Esophagus (tissue), 2 donors: ENCODE data around the gene SAG. TPM values are rescaled to one million over a fixed set of nuclear protein-coding genes. Genes with fewer than 3 reads are reported as not detected.

Experiments used
- H3K27ac ChIP-seq, 2 donors: one replicate each; pipeline ENCODE4 v1.5.1; 2013; ENCODE audit warnings: low read depth in 2 of 2, mild to moderate bottlenecking in 2 of 2, inconsistent platforms in 1 of 2, low read length in 1 of 2, moderate library complexity in 1 of 2
- H3K27me3 ChIP-seq, 2 donors: one replicate each; pipeline ENCODE4 v1.6.1; 2013; ENCODE audit warnings: low read length in 2 of 2, control low read depth in 1 of 2, mild to moderate bottlenecking in 1 of 2; ENCODE audit not compliant: insufficient read depth in 2 of 2, control insufficient read depth in 1 of 2
- H3K36me3 ChIP-seq, 2 donors: one replicate each; pipeline ENCODE4 v1.6.1; 2013; ENCODE audit warnings: low read length in 1 of 2; ENCODE audit not compliant: control insufficient read depth in 2 of 2, insufficient read depth in 2 of 2
- H3K4me1 ChIP-seq, 2 donors: one replicate each; pipeline ENCODE4 v1.6.1; 2013; ENCODE audit warnings: low read length in 1 of 2; ENCODE audit not compliant: control insufficient read depth in 2 of 2, insufficient read depth in 2 of 2
- H3K4me3 ChIP-seq, 2 donors: one replicate each; pipeline ENCODE4 v1.5.1; 2013; ENCODE audit warnings: low read length in 2 of 2, mild to moderate bottlenecking in 2 of 2, low read depth in 1 of 2, moderate library complexity in 1 of 2
- H3K9me3 ChIP-seq, 2 donors: one replicate each; pipeline ENCODE4 v1.6.1; 2013; ENCODE audit warnings: mild to moderate bottlenecking in 2 of 2, low read depth in 1 of 2, low read length in 1 of 2, moderate library complexity in 1 of 2; ENCODE audit not compliant: control insufficient read depth in 2 of 2, insufficient read depth in 1 of 2
- WGBS, 2 donors: extraction: QIAGEN DNeasy Blood & Tissue Kit; methylation state at CpG; one replicate each; pipeline ENCODE4 v1.1.7; 2013; 5-methylcytosine and 5-hydroxymethylcytosine counted together
- polyA plus RNA-seq, 2 donors: library from polyadenylated mRNA; stranded (reverse); fragments of 200-250 nt; gene quantifications; one replicate each; pipeline ENCODE4 v1.2.3, GENCODE V29; 2013
- donor health status: healthy with polysubstance abuse.
- donor health status: Bipolar disorder and iron deficiency.

Gene SAG
- polyA plus RNA-seq, 2 donors, result not detected

DNA sequence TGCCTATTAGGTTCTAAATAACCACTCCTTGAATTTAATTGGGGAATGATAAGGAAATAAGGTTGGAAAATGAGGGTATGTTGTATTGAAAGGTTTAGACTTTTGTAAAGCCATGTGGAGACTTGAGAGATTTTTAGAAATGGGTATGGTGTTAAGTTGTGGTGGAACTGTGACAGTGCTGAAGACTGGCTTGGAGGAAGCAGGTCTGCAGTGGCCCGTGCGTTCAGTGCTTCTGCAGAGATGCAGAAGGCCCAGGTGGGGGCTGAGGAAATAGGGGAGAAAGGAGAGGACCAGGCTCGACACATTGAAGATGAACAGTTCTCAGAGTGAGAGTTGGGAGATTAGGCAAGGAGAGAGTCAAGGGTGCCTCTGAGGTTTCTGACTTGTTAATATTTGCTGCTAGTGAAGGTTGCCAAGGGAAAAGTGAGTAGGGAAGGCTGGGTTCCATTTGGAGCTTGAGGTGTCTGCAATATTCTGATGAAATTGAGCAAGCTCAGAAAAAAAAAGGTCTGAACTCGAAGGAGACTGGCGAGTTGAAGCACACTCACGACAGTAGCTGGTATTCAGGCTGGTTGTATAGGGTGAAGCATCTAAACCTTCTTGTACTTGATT lies 25.5 kb upstream of the SAG start:
- Histone ChIP-seq H3K27me3 (no peaks in the 10 kb centered on the region), H3K4me1 (no peaks in the 10 kb centered on the region), H3K27ac (no peak overlapping the region), H3K36me3 (peaks cover 17 to 19% of the 10 kb centered on the region in 2 donors), H3K4me3 (no peak overlapping the region), H3K9me3 (no peaks in the 10 kb centered on the region)
- WGBS, 2 donors, result 92 to 94% methylated on average over 6 of the region's 6 CpGs

DNA sequence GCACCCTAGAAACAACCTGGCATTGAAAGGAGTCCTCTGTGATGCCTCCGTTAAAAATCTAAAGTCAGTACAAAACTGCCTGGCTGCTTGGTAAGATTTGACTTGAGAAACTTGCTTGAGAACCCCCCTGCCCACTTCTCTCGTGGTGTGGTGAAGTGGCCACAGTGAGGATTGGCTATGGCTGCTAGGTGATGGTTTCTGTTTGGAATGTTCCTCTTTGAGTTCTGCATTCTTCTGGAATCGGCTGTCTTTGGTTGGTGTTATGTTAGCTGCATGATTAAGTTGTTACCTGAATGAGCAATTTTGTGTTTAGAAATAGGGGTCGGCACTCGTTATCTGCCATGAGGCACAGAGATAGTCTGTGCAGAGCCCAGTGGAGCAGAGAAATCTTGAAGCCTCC lies 21.7 kb upstream of the SAG start:
- 87 to 88% methylated on average over 5 of the region's 5 CpGs for WGBS, 2 donors
- Histone ChIP-seq H3K9me3 (no peaks in the 10 kb centered on the region), H3K27me3 (no peaks in the 10 kb centered on the region), H3K4me1 (no peaks in the 10 kb centered on the region), H3K27ac (no peak overlapping the region), H3K4me3 (no peak overlapping the region), H3K36me3 (peaks cover 21 to 38% of the 10 kb centered on the region in 2 donors)

GRCh38 chr2:233287871-233288270 lies 19.7 kb upstream of the SAG start:
- H3K27me3 ChIP-seq, result no peaks in the 10 kb centered on the region
- H3K36me3 ChIP-seq, result peaks cover 29 to 51% of the 10 kb centered on the region in 2 donors
- no peak overlapping the region for H3K27ac ChIP-seq
- H3K9me3 ChIP-seq, result no peaks in the 10 kb centered on the region
- 95 to 98% methylated on average over 6 of the region's 6 CpGs for WGBS, 2 donors
- H3K4me1 ChIP-seq, result no peaks in the 10 kb centered on the region
- no peak overlapping the region for H3K4me3 ChIP-seq

- WGBS, 2 donors, result 76 to 82% methylated on average over 5 of the region's 5 CpGs
These were observed 19.0 kb upstream of the SAG start for GRCh38 chr2:233288663-233289062.

GRCh38 chr2:233289648-233290047 lies 18.0 kb upstream of the SAG start:
- Histone ChIP-seq H3K9me3 (no peaks in the 10 kb centered on the region), H3K27me3 (no peaks in the 10 kb centered on the region), H3K4me3 (no peak overlapping the region), H3K27ac (no peak overlapping the region), H3K4me1 (no peaks in the 10 kb centered on the region), H3K36me3 (peaks cover 35 to 67% of the 10 kb centered on the region in 2 donors)
- WGBS, 2 donors, result 84 to 86% methylated on average over 12 of the region's 12 CpGs

More at GRCh38 chr2:233288663-233289062, 19.0 kb upstream of the SAG start:
- Histone ChIP-seq H3K27ac (no peak overlapping the region), H3K36me3 (peaks cover 33 to 57% of the 10 kb centered on the region in 2 donors), H3K4me1 (no peaks in the 10 kb centered on the region), H3K4me3 (no peak overlapping the region), H3K27me3 (no peaks in the 10 kb centered on the region), H3K9me3 (no peaks in the 10 kb centered on the region)

DNA sequence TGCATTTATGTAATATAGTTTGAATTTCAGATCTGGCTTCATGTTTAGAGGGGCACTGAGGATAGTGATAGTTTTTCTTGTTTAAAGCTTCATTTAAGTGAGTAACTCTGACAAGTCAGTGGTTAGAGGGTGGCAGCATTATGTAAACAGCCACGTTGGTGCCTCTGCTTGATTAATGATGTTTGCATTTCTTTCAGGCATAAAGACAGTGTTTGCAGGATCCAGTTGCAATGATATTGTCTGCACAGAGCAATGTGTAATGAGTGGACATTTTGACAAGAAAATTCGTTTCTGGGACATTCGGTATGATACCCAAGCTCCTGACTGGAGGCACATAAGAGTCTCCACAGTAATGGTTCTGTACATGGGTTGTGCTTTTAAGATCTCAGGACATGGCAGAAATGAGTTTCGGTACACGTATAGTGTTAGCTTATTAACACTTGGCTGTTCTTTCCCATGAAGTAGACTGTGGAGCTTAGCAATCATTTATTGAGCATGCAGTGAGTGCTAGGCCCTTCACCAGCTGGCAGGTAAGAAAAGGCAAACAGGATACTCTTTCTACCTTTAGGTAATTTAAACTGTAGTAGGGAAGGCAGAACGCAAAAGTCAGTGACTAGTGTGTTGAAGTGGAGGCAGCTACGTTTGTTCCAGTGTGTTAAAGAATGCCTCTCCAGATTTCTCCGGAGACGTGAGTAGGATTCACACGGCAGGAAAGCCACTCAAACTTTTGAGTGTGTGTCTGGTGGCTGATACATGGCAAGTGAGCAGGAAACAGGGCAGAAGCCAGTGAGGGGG lies 17.4 kb upstream of the SAG start:
- Histone ChIP-seq H3K4me3 (no peak overlapping the region), H3K27me3 (no peaks in the 10 kb centered on the region), H3K4me1 (no peaks in the 10 kb centered on the region), H3K9me3 (no peaks in the 10 kb centered on the region), H3K36me3 (peaks cover 38 to 69% of the 10 kb centered on the region in 2 donors), H3K27ac (no peak overlapping the region)
- 79 to 80% methylated on average over 10 of the region's 10 CpGs for WGBS, 2 donors

DNA sequence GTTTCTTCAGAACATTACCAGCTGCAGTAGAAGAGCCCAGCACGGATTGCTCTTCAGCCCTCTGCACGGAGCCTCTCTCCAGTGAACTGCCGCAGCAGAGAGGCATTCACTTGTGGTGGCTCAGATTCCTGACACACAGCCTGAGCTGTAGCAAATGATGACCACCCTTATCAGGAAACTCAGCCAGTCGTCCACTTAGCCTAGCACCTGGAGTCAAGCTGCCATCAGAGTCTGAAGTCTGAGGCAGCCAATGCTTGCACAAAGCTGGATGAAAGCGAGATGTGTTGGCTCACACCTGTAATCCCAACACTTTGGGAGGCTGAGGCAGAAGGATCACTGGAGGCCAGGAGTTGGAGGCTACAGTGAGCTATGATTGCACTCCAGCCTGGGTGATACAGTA lies 11.7 kb upstream of the SAG start:
- no peaks in the 10 kb centered on the region for H3K27me3 ChIP-seq
- no peak overlapping the region for H3K4me3 ChIP-seq
- H3K36me3 ChIP-seq, result peaks cover 24 to 41% of the 10 kb centered on the region in 2 donors
- 89% methylated on average over 5 of the region's 5 CpGs for WGBS, 2 donors
- H3K9me3 ChIP-seq, result no peaks in the 10 kb centered on the region
- H3K27ac ChIP-seq, result no peak overlapping the region
- H3K4me1 ChIP-seq, result no peaks in the 10 kb centered on the region

- WGBS, 2 donors, result 71 to 74% methylated on average over 7 of the region's 7 CpGs
- H3K4me1 ChIP-seq, result no peaks in the 10 kb centered on the region
- H3K27me3 ChIP-seq, result no peaks in the 10 kb centered on the region
- H3K9me3 ChIP-seq, result no peaks in the 10 kb centered on the region
- no peak overlapping the region for H3K27ac ChIP-seq
- H3K36me3 ChIP-seq, result peaks cover 21 to 30% of the 10 kb centered on the region in 2 donors
- H3K4me3 ChIP-seq, result no peak overlapping the region
These were observed 10.5 kb upstream of the SAG start for GRCh38 chr2:233297076-233297475.

- H3K4me1 ChIP-seq, result no peaks in the 10 kb centered on the region
- H3K27me3 ChIP-seq, result no peaks in the 10 kb centered on the region
- no peak overlapping the region for H3K27ac ChIP-seq
- H3K4me3 ChIP-seq, result no peak overlapping the region
- H3K9me3 ChIP-seq, result no peaks in the 10 kb centered on the region
- WGBS, 2 donors, result 74 to 82% methylated on average over 4 of the region's 4 CpGs
- peaks cover 3 to 4% of the 10 kb centered on the region in 2 donors for H3K36me3 ChIP-seq
These were observed 7.2 kb upstream of the SAG start for GRCh38 chr2:233300401-233300800.

GRCh38 chr2:233301248-233301647 lies 6.4 kb upstream of the SAG start:
- Histone ChIP-seq H3K4me3 (no peak overlapping the region), H3K36me3 (no peaks in the 10 kb centered on the region), H3K4me1 (no peaks in the 10 kb centered on the region), H3K27ac (no peak overlapping the region), H3K27me3 (no peaks in the 10 kb centered on the region), H3K9me3 (no peaks in the 10 kb centered on the region)
- WGBS, 2 donors, result 81 to 91% methylated on average over 2 of the region's 2 CpGs
